IPS DF 4.7 (cell line): ENCODE data around the gene ERG.

ENCODE experiments used
- DNase-seq: peaks from one replicate; pipeline ENCODE4 v3.0.0-alpha.2; 2013; ENCODE audit warnings: low spot score; ENCODE audit errors: extremely low read depth

ERG gene, protein sequence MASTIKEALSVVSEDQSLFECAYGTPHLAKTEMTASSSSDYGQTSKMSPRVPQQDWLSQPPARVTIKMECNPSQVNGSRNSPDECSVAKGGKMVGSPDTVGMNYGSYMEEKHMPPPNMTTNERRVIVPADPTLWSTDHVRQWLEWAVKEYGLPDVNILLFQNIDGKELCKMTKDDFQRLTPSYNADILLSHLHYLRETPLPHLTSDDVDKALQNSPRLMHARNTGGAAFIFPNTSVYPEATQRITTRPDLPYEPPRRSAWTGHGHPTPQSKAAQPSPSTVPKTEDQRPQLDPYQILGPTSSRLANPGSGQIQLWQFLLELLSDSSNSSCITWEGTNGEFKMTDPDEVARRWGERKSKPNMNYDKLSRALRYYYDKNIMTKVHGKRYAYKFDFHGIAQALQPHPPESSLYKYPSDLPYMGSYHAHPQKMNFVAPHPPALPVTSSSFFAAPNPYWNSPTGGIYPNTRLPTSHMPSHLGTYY

DNA sequence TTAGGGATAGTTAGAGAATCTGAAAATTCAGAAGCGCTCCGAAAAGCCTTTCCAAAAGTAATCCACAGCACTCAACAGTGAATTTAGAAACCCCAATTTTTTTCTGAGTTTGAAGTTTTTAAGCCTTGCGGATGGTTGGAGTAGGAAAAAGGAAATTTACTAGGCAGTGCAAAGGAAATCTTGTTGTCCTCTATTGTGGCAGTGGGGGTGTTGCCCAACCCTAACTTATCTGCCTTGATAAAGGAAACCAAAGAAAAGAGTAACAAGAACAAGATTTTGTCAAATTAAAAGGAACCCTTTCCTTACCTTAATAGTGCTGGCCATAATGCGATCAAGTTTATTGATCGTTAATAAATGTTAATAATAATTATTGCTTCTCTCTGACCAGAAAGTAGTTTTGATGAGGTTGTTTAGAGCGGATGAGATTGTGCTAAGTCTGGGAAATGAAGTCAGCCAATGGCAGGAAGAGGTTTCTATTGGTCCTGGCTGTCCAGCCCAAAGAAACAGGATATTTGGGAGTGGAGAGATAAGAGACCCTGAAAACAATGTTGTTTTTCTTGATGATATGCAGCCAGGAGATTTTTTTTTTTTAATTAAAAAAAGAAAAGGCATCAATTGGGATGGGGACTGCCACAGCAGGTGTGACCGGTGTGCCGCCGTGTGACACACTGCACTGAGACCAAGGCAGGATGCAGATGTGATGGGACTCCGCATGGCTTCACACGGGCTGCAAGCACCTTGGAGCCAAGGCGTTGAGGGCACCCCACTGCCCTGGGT lies at the start of gene ERG:
Gene ERG, minus strand, starts transcription at position 421 of the 777 bp plus-strand sequence. Its CDS starts 97 bp downstream, at position 324.
- DNase-seq, result no peak

DNA sequence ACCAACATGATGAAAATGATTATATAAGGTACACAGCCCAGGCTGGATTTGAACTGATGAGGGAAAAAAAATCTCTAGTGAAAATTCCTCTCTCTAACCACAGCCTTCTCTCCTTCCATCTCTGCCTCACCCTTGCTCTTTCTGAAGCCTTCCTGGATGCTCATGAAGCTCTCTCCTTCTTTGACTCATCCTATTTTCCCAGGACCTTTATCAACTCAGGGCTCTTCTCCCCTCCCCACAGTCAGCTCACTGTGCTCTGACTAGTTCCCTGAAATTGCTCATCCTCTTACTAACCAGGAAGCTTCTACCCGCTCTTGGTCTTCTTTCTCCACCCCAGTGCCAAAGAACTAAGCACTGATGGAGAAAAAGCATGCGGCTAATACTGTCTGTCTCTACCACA lies 46.4 kb upstream of the ERG start:
- no peak for DNase-seq

DNA sequence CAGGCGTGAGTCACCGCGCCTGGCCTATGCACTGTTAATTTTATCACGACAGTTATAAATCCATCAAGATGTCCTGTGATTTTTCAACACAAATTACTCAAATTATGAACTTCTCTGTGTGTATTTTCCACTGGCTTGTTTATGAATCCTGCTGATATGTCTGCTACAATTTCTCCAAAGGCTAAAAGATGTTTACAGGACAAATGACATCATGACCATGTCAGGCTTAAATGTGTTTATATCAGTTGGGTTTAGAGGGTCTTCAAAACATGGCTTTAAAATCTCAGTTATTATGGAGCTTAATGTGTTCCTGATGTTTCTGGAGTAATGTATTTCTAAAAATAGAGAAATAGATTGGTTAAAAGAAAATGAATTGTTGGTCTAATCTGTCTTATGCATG lies 44.0 kb upstream of the ERG start:
- no peak for DNase-seq

DNA sequence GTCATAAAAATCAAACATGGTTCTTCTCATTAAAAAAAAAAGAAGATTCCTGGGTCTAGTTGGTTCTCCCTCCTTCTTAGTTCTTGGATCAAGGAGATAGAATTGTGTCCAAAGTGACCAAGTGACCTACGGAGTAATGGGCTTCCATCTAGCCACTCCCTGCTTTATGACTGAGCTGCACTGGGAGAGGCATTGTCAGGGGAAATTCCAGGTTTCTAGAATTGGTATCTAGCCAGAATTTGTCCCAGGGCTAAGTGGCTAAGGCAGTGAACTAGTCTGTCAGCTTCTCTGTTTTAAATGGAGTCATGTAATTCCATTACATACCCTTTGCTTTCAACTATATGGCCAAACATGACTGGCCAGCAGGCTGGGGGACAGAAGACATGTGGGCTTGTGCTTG lies 40.1 kb upstream of the ERG start:
- no peak for DNase-seq

DNA sequence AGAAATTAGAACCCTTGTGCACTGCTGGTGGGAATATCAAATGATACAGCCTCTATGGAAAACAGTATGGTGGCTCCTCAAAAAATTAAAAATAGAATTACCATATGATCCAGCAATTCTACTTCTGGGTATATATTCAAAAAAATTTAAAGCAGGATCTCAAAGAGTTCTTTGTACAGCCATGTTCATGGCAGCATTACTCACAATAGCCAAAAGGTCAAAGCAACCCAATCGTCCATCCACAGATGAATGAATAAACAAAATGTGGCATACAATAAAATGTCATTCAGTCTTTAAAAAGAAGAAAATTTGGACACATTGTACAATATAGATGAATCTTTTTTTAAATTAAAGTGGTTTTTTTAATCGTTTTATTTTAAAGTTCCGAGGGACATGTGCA lies 36.3 kb upstream of the ERG start:
- no peak for DNase-seq

DNA sequence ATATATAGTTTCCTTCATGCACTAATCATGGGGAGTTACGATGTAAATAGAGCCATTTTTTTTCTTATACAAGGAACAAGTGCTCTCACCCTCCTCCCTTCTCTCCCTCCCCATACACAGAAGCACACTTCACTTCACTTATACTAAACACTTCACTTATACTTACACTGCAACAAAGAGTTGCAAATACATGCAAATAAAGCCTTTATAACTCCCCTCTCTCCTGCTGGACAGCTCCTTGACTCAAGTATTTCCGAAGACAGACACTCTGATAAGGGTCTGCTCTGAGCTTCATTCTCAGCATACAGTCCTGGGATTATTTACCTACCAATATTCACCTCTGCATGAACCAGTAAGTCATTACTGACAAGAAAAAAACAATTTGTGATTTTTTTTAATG lies 35.6 kb upstream of the ERG start:
- no peak for DNase-seq

DNA sequence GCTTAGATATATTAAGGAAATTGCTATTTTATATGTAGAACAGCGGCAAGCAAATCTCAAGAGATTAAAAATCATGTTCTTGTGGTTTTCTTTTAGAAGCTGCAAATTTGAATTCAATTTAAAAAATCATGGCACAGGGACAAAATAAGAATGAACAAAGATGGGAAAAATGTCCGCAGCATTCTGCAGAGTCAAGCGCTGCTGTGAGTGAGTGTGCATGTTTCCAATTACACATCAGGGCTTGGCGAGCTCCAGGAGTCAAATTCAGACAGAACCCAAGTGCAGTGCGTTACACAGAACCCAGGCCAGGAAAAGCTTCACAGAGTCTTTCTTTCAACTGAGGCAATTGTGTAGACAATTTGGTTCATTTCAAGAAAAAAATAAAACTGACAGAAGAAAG lies 33.3 kb upstream of the ERG start:
- DNase-seq, result no peak

DNA sequence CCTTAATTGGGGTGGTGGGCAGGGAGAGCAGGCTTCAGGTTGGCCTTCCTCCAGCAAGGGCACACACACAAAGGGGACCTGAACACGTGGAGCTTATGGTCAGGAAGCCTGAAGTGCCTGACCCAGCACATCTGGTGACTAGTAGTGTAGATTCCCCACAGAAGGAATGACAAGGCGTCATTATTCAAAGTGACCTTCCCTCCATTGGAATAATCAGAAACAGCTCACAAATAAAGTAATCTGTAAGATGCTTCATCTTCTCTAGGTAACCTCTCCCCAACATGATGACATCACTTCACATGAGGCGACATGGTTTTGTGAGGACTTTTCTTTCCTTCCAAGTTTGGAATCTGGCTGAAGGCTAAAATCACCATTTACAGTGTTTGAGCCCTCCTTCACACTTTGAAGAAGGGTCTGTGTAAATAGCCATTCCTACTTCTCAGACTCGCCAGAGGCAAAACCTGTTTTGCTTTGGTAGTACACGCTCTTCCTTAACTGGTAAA lies 32.8 kb upstream of the ERG start:
- no peak for DNase-seq

DNA sequence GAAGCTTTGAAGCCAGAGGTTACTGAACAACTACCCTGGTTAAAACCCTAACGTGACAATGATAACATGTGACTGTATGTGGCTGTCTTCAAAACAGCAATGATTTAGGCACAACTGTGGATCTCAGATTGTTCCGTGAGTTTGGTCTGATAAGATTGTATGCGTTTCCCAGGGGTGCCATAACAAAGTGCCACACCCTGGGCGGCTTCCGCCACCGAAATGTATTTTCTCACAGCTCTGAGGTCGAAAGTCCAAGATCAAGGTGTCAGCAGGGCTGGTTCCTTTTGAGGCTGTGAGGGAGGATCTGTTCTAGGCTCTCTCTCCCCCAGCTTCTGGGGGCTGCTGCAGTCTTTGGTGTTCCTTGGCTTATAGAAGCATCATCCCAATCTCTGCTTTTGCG lies 29.5 kb upstream of the ERG start:
- DNase-seq, result no peak

DNA sequence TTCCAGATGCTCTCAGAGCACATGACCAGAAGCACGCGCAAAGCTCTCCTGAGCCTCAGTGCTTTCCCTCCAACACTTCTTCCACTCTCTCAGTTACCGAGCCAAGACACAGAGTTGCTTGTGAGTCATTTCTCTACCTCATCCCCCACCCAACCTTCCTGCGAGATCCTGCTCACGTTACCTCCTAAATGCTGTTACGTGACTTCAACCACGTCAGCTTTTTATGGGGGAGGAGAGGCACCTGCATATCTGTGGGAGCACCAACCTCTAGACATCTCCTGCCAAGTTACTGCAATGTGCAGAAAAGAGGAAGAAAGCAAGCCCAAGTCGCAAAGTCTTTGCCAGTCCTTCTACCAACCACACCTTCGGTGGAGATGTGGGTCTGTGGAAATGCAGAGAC lies 27.2 kb upstream of the ERG start:
- DNase-seq, result no peak

DNA sequence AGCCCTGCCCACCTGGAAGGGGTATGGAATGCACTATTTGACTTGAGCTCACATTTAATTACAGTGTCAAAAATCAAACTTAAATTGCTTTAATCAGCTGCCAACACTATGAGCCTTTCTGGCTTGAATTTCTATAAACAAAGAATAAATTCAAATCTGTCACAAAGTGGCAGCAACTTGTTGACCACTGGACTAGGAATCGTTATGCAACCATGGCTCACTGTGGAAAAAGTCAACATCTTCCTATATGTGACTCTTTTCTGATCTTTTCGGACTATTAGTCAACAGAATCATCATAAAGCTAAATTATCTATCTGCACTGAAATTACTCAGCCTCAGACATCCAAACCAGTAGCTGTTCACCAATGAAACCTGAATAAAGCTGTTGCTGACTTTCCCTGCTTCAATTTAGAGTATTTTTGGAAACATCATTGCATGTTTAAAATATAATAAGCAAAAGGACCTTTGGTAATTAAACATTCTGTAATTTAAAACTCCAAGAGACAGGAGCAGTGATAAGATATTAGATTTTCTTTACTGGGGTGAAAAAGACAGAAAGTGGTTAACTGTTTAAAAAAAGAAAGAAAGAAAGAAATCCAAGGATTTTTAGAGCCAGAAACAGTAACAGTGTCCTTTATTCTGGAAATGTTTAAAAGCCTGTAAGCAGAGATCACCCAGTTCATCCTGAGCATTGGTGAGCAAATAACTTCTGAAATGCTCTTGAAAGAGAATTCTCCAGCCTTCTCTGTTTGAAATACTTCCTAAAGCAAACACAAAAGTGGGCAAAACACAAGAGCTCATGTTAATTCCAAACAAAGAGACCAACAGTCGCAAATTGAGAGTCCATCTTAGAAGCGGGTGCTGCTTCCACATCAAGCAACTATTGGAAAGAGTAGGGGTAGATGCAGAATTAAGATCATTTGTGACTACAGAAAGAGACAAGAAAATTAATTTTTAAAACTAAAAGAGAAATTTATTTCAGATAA lies 26.2 kb upstream of the ERG start:
- no peak for DNase-seq

DNA sequence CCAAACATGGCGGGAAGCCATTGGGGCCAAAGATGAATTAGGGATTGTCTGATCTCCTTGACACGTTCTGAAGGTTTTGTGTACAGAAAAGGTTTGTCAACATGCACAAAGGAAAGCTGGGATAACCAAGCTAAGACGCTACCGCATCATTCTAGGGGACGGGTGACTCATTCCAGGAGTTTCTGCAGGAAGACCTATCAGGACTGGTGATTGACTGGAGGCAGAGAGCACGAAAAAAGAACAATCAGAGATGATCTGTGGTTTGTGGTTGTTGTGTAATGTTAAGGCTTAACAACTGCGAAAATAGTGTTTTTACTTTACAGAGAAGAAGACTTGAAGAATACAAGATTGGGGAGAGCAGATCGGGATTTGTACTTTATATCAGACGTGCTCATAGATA lies 22.2 kb upstream of the ERG start:
- no peak for DNase-seq

DNA sequence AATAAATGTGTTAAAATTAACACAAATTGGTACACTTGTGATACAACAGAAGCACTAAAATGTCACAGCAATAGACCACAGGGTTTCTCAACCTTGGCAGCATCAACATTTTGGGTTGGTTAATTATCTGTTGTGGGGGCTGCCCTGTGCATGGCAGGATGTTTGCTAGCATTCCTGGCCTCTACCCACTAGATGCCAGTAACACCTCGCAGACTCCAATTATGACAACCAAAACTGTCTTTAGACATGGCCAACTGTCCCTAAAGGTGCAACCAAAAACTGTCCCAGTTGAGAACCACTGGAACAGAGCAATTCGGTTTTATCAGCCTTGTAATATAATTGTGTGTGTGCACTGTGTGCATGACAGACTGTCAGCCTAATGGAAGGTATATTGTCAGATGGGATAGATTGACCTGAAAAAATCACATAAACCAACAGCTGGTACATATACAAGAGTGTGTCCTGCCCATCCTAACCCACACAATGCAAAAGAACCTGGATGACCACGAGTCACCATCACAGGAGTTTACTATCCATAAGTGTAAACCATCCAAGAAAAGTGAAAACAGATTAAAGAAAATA lies 13.5 kb upstream of the ERG start:
- no peak for DNase-seq

DNA sequence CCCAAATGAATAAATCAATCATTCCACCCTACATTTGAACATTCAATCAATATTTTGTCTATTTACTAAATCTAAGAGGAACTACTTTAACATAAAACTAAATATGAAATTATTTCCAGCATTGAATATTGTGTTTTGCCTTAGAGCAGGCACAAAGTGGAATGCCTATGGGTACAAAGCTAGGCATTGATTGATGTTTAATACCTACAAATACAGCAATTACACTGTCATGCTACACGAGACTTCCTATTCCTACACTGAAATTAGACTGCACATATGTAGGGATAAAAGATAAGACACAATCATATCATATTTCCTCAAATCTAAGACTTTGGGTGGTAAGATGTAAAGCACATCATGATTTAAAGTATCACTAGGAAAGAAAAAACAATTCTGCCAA lies 12.9 kb upstream of the ERG start:
- DNase-seq, result no peak

DNA sequence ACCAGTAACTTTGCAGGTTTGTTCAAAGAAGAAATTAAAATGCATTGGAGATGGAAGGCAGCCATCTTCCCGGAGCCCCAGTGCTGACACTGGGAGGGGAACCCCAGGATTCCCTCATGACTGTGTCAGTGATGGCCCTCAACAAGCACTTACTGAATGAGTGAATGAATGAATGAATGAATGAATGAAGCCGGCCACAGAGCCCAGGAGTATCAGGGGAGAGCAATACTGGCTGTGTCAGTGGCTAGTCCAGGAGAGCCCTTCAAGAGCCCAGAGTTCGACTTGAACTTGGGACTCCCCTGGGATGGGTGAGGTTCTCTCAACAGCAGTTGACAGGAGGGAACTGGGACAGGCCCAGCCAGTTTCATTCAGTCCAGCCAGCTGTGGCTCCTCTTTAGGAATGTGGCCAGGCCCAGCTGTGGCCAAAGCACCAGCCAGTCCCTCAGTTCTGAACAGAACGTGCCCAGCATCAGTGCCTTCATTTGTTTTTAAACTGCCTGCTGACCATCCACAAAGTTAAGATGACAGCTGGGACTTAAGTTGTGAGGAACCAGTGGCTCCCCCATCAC lies 9.2 kb upstream of the ERG start:
- DNase-seq, result no peak

DNA sequence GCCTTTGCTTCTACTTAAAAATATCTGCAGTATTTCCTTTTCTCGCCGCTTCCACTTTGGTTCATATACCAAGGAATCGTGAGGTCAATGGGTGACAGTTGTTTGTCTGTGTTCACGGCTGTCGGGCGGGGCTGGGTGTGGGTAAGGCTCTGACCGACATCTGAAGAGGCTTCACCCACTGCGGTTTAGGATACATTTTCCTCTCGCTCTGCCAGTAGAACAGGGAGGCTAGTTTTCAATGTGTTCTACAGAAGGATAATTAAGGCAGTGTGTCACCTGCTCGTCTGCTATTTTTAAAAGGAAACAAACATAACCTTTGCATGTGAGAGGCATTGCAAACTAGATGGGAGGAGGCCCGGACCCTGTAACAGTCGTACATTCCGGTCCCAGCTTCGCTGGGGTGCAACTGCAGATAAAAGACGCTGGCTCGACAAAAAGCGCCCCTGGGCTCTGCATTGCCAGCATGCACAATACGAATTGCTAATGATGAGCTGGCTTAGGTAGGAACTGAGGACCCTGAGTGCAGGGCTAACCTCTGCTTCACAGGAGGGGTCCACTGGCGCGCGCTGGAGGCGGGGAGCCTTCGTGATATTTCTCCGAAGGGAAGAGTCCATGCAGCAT lies 8.5 kb upstream of the ERG start:
- no peak for DNase-seq

DNA sequence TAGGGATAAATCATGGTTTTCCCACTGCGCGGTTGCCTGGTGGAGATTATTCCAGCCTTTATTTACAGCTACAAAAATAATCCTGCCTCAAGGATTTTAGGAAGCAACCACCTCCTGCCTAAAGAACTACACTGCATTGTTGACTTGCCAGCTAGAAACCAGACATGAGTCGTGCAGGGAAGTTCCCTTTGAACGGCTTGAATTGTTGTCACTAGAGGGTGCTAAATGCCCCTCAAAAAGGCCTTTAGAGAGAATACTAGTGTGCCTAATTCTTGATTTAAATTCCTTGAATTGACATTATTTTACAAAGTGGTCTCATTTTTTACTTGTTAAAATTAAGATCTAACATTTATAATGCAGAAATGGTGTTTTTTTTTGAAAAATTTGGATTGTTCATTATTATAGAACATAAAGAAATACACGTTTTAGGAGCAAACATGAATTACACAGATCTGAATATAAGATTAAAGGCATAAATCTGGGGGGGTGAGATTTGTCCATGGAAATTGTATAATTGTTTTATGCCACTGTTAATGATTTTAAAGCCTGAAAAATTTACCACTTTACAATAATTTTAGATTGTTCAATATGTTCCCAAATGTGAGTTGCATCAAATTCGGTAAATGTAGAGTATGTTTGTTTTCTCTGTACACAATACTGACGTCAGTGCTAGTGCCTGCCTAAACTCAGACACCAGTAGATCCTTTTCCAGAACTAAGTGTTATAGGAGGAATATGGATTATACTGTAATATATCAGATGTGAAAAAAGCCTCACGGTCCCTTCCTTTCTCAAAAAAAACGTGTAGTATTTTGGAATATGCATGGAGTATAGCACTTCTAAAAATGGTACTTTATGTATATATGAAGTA lies 7.6 kb upstream of the ERG start:
- no peak for DNase-seq

DNA sequence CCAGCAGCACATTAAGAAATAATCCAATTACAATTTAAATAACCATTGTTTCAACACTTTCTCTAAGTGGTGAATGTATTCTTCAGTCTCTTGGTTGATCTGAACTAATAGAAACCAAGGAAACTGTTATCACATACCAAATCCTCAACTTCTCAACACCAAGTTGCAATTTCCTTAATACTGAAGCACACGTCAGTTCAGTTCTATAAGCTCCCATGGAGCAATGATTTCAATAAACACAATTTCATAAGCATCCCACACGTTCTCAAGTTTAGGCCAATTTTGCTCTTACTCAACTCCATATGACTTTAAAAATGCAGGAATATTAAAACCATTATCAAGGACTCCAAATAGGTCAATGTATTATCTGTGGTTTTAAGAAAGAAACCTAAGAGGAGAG lies 5.8 kb upstream of the ERG start:
- no peak for DNase-seq

DNA sequence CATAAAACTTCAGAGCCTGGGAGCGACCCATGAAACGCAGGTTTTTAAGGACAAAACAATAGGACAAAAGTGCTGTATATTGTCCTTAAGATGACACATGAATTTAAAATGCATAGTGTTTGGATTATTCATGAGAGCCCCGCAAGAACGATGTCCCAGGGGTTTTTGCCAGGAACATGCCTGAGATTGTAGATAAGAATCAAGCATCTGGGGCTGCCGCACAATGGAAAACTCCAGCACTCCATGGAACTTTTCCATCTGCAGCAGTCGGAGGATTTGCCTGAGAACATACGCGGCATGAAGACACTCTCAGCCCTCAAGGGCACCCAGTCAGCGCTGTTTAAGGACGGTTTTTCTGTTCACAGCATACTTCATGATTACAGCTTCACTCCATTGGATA lies 5.3 kb upstream of the ERG start:
- no peak for DNase-seq
